ENCODE measurements around the gene KRT71. TPM values are rescaled to one million over a fixed set of nuclear protein-coding genes. Genes with fewer than 3 reads are reported as not detected.

Gene KRT71
- total and polyA plus RNA-seq, 2 donors from 2014 or later = not detected

DNA sequence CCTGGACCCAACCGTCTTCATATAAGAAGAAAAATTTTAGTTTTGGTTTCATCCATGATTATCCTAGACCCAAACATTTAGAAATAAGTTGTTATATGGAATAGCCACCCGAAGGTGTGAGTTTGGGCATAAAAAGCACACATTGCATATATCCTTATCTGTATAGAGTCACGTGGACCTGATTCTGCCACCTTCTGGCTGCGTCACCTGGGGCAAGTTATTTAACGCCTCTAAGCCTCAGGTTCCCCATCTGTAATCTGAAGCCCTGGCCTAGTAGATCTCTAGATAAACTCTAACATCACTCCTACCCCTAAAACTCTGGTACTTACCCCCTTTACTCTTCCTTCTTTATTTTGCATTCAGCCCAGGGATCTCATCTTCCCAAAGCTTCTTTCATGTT lies 18.5 kb downstream of the KRT71 start:
- FAIRE-seq = no peak
- no peak overlapping the region for H3K27ac ChIP-seq (ENCODE audit: low read depth in 2 of 2, low read length in 2 of 2)
- TF ChIP-seq, protein P1, sequence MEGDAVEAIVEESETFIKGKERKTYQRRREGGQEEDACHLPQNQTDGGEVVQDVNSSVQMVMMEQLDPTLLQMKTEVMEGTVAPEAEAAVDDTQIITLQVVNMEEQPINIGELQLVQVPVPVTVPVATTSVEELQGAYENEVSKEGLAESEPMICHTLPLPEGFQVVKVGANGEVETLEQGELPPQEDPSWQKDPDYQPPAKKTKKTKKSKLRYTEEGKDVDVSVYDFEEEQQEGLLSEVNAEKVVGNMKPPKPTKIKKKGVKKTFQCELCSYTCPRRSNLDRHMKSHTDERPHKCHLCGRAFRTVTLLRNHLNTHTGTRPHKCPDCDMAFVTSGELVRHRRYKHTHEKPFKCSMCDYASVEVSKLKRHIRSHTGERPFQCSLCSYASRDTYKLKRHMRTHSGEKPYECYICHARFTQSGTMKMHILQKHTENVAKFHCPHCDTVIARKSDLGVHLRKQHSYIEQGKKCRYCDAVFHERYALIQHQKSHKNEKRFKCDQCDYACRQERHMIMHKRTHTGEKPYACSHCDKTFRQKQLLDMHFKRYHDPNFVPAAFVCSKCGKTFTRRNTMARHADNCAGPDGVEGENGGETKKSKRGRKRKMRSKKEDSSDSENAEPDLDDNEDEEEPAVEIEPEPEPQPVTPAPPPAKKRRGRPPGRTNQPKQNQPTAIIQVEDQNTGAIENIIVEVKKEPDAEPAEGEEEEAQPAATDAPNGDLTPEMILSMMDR (IDR thresholded peaks at IDR 0.05; ENCODE audit: borderline replicate concordance, extremely low read depth, insufficient read depth) = no peak

DNA sequence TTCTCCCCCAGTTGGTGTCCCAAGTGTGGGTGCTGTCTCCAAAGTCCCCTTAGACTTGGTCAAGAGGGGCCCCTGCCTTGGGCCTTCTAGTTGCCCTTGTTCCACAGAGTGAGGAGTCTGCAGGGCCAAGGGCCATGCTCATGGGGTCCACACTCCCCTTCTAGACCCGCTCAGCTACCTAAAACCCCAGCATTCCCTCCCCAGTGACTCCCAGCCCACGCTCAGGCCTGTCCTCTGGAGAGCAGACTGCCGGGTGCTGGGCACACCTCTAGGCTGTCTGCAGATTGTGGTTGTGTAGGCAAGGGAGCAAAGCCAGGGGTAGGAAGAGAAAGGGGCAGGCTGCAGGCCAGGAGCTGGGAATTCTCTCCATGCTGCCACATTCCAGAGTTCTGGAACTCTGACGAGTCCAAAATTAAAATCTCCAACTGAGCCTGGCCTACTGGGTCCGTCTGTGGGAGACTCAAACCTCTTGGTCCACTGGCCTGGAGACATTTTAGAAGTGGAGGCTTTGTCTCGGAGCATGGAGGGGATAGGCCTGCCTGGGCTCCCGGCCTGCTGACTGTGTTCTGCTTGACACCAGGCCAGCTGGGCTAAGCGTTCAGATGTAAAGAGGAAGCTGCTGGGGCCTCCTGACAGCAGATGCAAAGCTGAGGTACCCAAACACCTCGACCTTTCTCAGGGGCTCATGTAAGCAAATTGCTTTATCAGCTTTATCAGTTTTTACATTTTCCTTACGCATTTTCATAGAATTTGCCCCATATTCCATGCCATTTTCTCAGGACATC lies 19.1 kb downstream of the KRT71 start:
- Histone ChIP-seq H3K27ac (ENCODE audit: low read depth in 2 of 2, low read length in 2 of 2) (no peak overlapping the region), H3K36me3 (ENCODE audit: control insufficient read depth in 2 of 3, insufficient read depth in 3 of 3, low read length in 3 of 3) (no peaks in the 10 kb centered on the region), H3K9me3 (ENCODE audit: control insufficient read depth in 2 of 3, insufficient read depth in 1 of 3, low read length in 3 of 3) (no peaks in the 10 kb centered on the region), H3K4me1 (ENCODE audit: control insufficient read depth in 2 of 3, insufficient read depth in 2 of 3, low read depth in 1 of 3, low read length in 3 of 3) (no peaks in the 10 kb centered on the region), H3K9ac (ENCODE audit: low read length in 3 of 3) (no peak overlapping the region), H3K4me3 (ENCODE audit: low read length in 3 of 3) (no peak overlapping the region), H3K27me3 (ENCODE audit: control insufficient read depth, insufficient read depth, low read length) (no peaks in the 10 kb centered on the region)
- intact Hi-C loops (cut with DNase I) = no loop called here
- TF ChIP-seq, protein P1 (IDR thresholded peaks at IDR 0.05; ENCODE audit: borderline replicate concordance, extremely low read depth, insufficient read depth) = no peak
- no peak for FAIRE-seq
- no peak for DNase-seq

More for the DNA sequence above, 18.5 kb downstream of the KRT71 start:
- Histone ChIP-seq H3K27me3 (ENCODE audit: control insufficient read depth, insufficient read depth, low read length) (no peaks in the 10 kb centered on the region), H3K9ac (ENCODE audit: low read length in 3 of 3) (no peak overlapping the region), H3K36me3 (ENCODE audit: control insufficient read depth in 2 of 3, insufficient read depth in 3 of 3, low read length in 3 of 3) (no peaks in the 10 kb centered on the region), H3K4me1 (ENCODE audit: control insufficient read depth in 2 of 3, insufficient read depth in 2 of 3, low read depth in 1 of 3, low read length in 3 of 3) (no peaks in the 10 kb centered on the region), H3K4me3 (ENCODE audit: low read length in 3 of 3) (no peak overlapping the region), H3K9me3 (ENCODE audit: control insufficient read depth in 2 of 3, insufficient read depth in 1 of 3, low read length in 3 of 3) (no peaks in the 10 kb centered on the region)
- intact Hi-C loops (cut with DNase I) = no loop called here
- DNase-seq = no peak

DNA sequence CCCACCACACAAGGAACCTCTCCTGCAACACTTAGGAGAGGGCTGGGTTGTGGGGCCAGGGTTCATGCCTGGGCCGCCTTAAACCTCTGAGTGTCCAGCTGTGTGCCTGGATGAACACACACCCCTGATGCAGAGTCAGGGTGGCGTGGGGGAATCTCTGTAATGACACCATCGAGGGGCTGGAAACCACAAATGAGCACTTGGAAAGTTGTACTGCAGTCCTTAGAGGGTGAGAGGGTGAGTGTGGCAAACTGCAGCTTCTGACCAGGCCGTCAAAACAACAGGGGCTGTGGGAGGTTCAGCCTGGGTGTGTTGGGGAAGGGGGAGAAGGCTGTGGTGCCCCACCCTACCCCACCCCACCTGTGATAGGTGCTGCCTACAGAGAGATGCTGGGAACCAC lies 20.3 kb downstream of the KRT71 start:
- TF ChIP-seq, protein P1 (IDR thresholded peaks at IDR 0.05; ENCODE audit: borderline replicate concordance, extremely low read depth, insufficient read depth) = no peak
- DNase-seq (no peak), FAIRE-seq (no peak)
- Histone ChIP-seq H3K36me3 (ENCODE audit: control insufficient read depth in 2 of 3, insufficient read depth in 3 of 3, low read length in 3 of 3) (no peaks in the 10 kb centered on the region), H3K9ac (ENCODE audit: low read length in 3 of 3) (no peak overlapping the region), H3K27me3 (ENCODE audit: control insufficient read depth, insufficient read depth, low read length) (no peaks in the 10 kb centered on the region), H3K4me3 (ENCODE audit: low read length in 3 of 3) (no peak overlapping the region), H3K27ac (ENCODE audit: low read depth in 2 of 2, low read length in 2 of 2) (no peak overlapping the region), H3K9me3 (ENCODE audit: control insufficient read depth in 2 of 3, insufficient read depth in 1 of 3, low read length in 3 of 3) (no peaks in the 10 kb centered on the region), H3K4me1 (ENCODE audit: control insufficient read depth in 2 of 3, insufficient read depth in 2 of 3, low read depth in 1 of 3, low read length in 3 of 3) (no peaks in the 10 kb centered on the region)
- intact Hi-C loops (cut with DNase I) = no loop called here
